Measurements from ENCODE around the gene RPH3AL. TPM values are rescaled to one million over a fixed set of nuclear protein-coding genes. Genes with fewer than 3 reads are reported as not detected.

Gene RPH3AL
- total RNA-seq, 1 experiment from 2014 or later = 3.0 TPM

- Mint-ChIP-seq H3K27ac (peak overlapping the region in 2 of 3 experiments; percentile 64 to 87; a peak in 2 of 7 replicates), H3K4me3 (no peak overlapping the region), H3K9me3 (peaks cover 12 to 15% of the 10 kb centered on the region in 2 experiments), H3K4me1 (peaks cover 14 to 20% of the 10 kb centered on the region in 2 experiments), H3K36me3 (ENCODE audit: insufficient read depth in 1 of 3, low read depth in 3 of 3) (peaks cover 6 to 15% (median 6%) of the 10 kb centered on the region in 3 experiments), H3K27me3 (ENCODE audit: low read depth) (no peaks in the 10 kb centered on the region; the same call in none of the 2 replicates)
- Histone ChIP-seq H4K5ac (ENCODE audit: insufficient read length, low read depth, low read length) (no peak overlapping the region), H2BK5ac (ENCODE audit: insufficient read length, low read length) (no peak overlapping the region), H3K23me2 (ENCODE audit: insufficient read length, low read depth, low read length, poor library complexity, severe bottlenecking) (no peaks in the 10 kb centered on the region), H3K9ac (ENCODE audit: extremely low read depth, insufficient read length, low read length) (no peak overlapping the region), H3K9me3 (ENCODE audit: control insufficient read depth, low read depth, low read length) (no peaks in the 10 kb centered on the region), H2BK12ac (ENCODE audit: insufficient read length, low read depth, low read length) (no peak overlapping the region), H3K18ac (ENCODE audit: insufficient read length, low read depth, low read length) (no peak overlapping the region), H3K4ac (ENCODE audit: low read depth, low read length) (no peak overlapping the region), H3T11ph (ENCODE audit: low read length) (no peak overlapping the region), H2BK20ac (ENCODE audit: low read depth, low read length, poor library complexity, severe bottlenecking) (no peak overlapping the region), H4K8ac (replicated peaks; ENCODE audit: insufficient read length, low read depth, low read length) (no peak overlapping the region), H2BK15ac (ENCODE audit: low read depth, low read length) (no peak overlapping the region), H4K20me1 (ENCODE audit: control insufficient read depth, insufficient read depth, insufficient read length) (no peaks in the 10 kb centered on the region), H2BK120ac (ENCODE audit: low read depth, low read length, poor library complexity, severe bottlenecking) (no peak overlapping the region), H3K56ac (ENCODE audit: insufficient read length, low read depth, low read length) (no peak overlapping the region), H3K27ac (ENCODE audit: insufficient read length, low read depth, low read length) (no peak overlapping the region), H2AFZ (ENCODE audit: low read length) (no peak overlapping the region), H3K14ac (ENCODE audit: insufficient read depth, low read length) (no peak overlapping the region; the same call in 1 of the 2 replicates), H3K27me3 (ENCODE audit: insufficient read depth, low read length) (no peaks in the 10 kb centered on the region), H2AK5ac (ENCODE audit: insufficient read length, low read length) (no peak overlapping the region), H3K79me1 (ENCODE audit: insufficient read depth, low read depth, low read length, poor library complexity, severe bottlenecking) (no peaks in the 10 kb centered on the region), H3K23ac (ENCODE audit: insufficient read length, low read depth, low read length) (no peak overlapping the region), H3K4me1 (ENCODE audit: insufficient read depth, low read length) (no peaks in the 10 kb centered on the region), H4K91ac (ENCODE audit: insufficient read length, low read depth, low read length) (no peak overlapping the region), H3K4me2 (ENCODE audit: insufficient read depth, insufficient read length, low read length) (no peak overlapping the region), H3K79me2 (ENCODE audit: insufficient read depth, low read length) (no peaks in the 10 kb centered on the region)
- no CpG with 5 or more reads among the region's 30 CpGs for WGBS (ENCODE audit: extremely low coverage, insufficient read length, low lambda C conversion rate)
- DNase-seq = no peak
- no peak for TF ChIP-seq CTCF (conservative IDR thresholded peaks at IDR 0.05)
Observed at GRCh38 chr17:356671-357434, 4.2 kb upstream of the RPH3AL start.

Data from H9 (cell line).